Mesendoderm (in vitro differentiated cells): ENCODE measurements around the gene MFAP4.

Experiments used
- DNase-seq: peaks from one replicate; pipeline ENCODE4 v3.0.0; 2013
- H2AK5ac ChIP-seq: 2 replicates; pipeline ENCODE4 v1.6.1; 2013; ENCODE audit warnings: low read length, inconsistent platforms
- H2BK120ac ChIP-seq: 2 replicates; pipeline ENCODE4 v1.6.1; 2013; ENCODE audit warnings: low read depth, mild to moderate bottlenecking, low read length, moderate library complexity, mixed read lengths
- H2BK15ac ChIP-seq: replicated peaks from 2 replicates; pipeline ENCODE4 v1.6.1; 2013; ENCODE audit warnings: low read depth, mild to moderate bottlenecking, moderate library complexity
- H2BK5ac ChIP-seq: 2 replicates; pipeline ENCODE4 v1.6.1; 2013; ENCODE audit warnings: low read length, inconsistent platforms
- H3K18ac ChIP-seq: 2 replicates; pipeline ENCODE4 v1.6.1; 2013; ENCODE audit warnings: mild to moderate bottlenecking, low read length, mixed read lengths
- H3K23ac ChIP-seq: one replicate; pipeline ENCODE4 v1.6.1; 2013; ENCODE audit warnings: low read length
- H3K27ac ChIP-seq: 2 replicates; pipeline ENCODE4 v1.5.1; 2013; ENCODE audit warnings: low read depth, mild to moderate bottlenecking, inconsistent platforms, low read length, moderate library complexity
- H3K27me3 ChIP-seq: 2 replicates; pipeline ENCODE4 v1.6.1; 2013; ENCODE audit warnings: low read length, control low read depth, mild to moderate bottlenecking, inconsistent platforms; ENCODE audit not compliant: insufficient read depth, poor library complexity
- H3K36me3 ChIP-seq: 2 replicates; pipeline ENCODE4 v1.6.1; 2013; ENCODE audit warnings: low read length, inconsistent platforms; ENCODE audit not compliant: control insufficient read depth, insufficient read depth
- H3K4ac ChIP-seq: one replicate; pipeline ENCODE4 v1.6.1; 2013; ENCODE audit warnings: low read depth, mild to moderate bottlenecking, low read length, moderate library complexity
- H3K4me1 ChIP-seq: 2 replicates; pipeline ENCODE4 v1.6.1; 2013; ENCODE audit warnings: low read depth, low read length, inconsistent platforms; ENCODE audit not compliant: control insufficient read depth
- H3K4me2 ChIP-seq: 2 replicates; pipeline ENCODE4 v1.6.1; 2013; ENCODE audit warnings: low read length
- H3K4me3 ChIP-seq: 2 replicates; pipeline ENCODE4 v1.5.1; 2013; ENCODE audit warnings: mild to moderate bottlenecking, low read length
- H3K56ac ChIP-seq: one replicate; pipeline ENCODE4 v1.6.1; 2013; ENCODE audit warnings: low read length
- H3K79me1 ChIP-seq: 2 replicates; pipeline ENCODE4 v1.6.1; 2013; ENCODE audit warnings: low read length, inconsistent platforms
- H3K79me2 ChIP-seq: 2 replicates; pipeline ENCODE4 v1.6.1; 2013; ENCODE audit warnings: mild to moderate bottlenecking, low read length; ENCODE audit not compliant: control insufficient read depth, insufficient read depth
- H3K9ac ChIP-seq: 2 replicates; pipeline ENCODE4 v1.6.1; 2013; ENCODE audit warnings: low read length, inconsistent platforms
- H4K5ac ChIP-seq: one replicate; pipeline ENCODE4 v1.6.1; 2013; ENCODE audit warnings: low read length
- H4K8ac ChIP-seq: one replicate; pipeline ENCODE4 v1.6.1; 2013; ENCODE audit warnings: low read depth, mild to moderate bottlenecking, control low read depth, low read length, moderate library complexity
- WGBS: extraction: QIAGEN DNeasy Blood & Tissue Kit; methylation state at CpG from one replicate; pipeline ENCODE4 v1.1.7; 2013; ENCODE audit warnings: low lambda C conversion rate, missing lambda C conversion rate; ENCODE audit not compliant: insufficient coverage; ENCODE audit errors: extremely low coverage; 5-methylcytosine and 5-hydroxymethylcytosine counted together

Gene MFAP4

GRCh38 chr17:19348806-19349205, 38.2 kb downstream of the MFAP4 start:
- H3K79me1 ChIP-seq: no peaks in the 10 kb centered on the region
- H3K4ac ChIP-seq: no peak overlapping the region
- no peak for DNase-seq
- no peak overlapping the region for H3K27ac ChIP-seq
- H2BK5ac ChIP-seq: no peak overlapping the region
- H3K18ac ChIP-seq: no peak overlapping the region
- H3K4me1 ChIP-seq: no peaks in the 10 kb centered on the region
- no peaks in the 10 kb centered on the region for H3K27me3 ChIP-seq
- no CpG with 5 or more reads among the region's 9 CpGs for WGBS
- H4K5ac ChIP-seq: no peak overlapping the region
- H2BK15ac ChIP-seq: no peak overlapping the region
- no peak overlapping the region for H3K4me2 ChIP-seq
- no peak overlapping the region for H3K9ac ChIP-seq
- H3K23ac ChIP-seq: no peak overlapping the region
- H3K79me2 ChIP-seq: no peaks in the 10 kb centered on the region
- H2BK120ac ChIP-seq: no peak overlapping the region
- no peaks in the 10 kb centered on the region for H3K36me3 ChIP-seq
- H3K56ac ChIP-seq: no peak overlapping the region
- H3K4me3 ChIP-seq: no peak overlapping the region
- H2AK5ac ChIP-seq: no peak overlapping the region
- no peak overlapping the region for H4K8ac ChIP-seq

DNA sequence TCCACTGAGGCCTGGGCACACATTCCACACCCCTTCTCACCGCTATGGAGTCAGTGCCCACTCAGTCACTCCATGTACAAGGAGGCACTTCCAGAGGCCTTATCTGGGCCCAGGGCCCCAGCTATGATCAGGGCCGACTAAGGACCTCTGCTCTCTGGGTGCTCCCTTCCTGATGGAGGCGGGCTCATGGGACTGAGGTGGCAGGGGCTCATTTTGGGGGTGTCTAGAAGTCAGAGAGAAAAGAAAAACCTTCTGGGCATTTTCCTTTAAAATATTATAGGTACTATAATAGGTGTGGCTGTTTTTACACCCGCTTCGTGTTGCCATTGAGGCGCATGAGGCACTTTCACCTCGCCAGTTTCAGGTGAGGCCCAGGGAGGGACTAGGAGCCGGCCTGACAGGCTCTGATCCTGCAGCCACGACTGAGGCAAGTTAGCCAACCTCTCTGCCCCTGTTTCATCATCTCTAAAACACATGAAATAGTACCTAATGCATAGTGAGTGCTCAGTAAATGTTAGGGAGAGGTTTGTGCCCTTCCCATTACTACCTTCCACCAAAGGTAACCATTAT, 38.8 kb downstream of the MFAP4 start:
- Histone ChIP-seq H3K4me3 (no peak overlapping the region), H3K36me3 (no peaks in the 10 kb centered on the region), H3K18ac (no peak overlapping the region), H3K56ac (no peak overlapping the region), H3K4ac (no peak overlapping the region), H3K9ac (no peak overlapping the region), H3K4me1 (no peaks in the 10 kb centered on the region), H2AK5ac (no peak overlapping the region), H2BK120ac (no peak overlapping the region), H4K5ac (no peak overlapping the region), H3K27me3 (no peaks in the 10 kb centered on the region), H3K4me2 (no peak overlapping the region), H3K23ac (no peak overlapping the region), H4K8ac (no peak overlapping the region), H3K79me1 (no peaks in the 10 kb centered on the region), H2BK5ac (no peak overlapping the region), H3K27ac (no peak overlapping the region), H2BK15ac (no peak overlapping the region), H3K79me2 (no peaks in the 10 kb centered on the region)
- DNase-seq: no peak
- no CpG with 5 or more reads among the region's 9 CpGs for WGBS

DNA sequence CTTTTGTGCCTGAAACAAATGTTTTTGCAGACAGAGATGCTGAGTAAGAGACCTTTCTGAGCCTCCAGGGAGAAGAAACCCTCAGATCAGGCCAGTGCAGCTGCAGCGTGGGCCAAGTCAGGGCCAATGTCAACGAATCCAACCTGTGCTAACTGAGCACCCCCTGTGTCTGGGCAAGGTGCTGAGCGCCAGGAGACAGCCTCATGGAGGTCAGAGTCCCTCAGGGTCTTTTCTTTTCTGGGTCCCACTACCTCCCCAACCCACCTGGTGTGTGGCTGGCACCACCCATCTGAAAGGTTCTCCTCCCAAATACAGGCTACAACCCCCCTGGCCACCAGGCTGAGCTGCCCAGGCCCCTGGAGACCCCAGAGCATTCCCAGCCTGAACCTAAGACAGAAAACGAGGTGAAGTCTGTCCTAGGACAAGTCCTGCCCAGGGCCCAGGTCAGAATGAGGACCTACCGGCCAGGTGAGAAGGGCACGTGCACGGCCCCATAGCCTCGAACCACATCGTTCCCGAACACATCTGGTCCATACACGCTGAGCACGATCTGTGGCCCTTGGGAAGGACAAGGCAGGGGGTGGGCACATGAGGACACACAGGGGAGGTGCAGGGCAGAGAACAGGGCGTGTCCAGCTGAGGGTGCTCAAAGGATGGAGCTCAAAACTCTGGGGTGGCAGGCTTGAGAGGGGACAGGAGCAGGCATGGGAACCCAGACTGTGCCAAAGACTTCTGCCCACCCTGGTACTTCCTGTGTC, 39.5 kb downstream of the MFAP4 start:
- no peak overlapping the region for H4K5ac ChIP-seq
- no peak overlapping the region for H3K27ac ChIP-seq
- no peaks in the 10 kb centered on the region for H3K79me1 ChIP-seq
- no peak overlapping the region for H2AK5ac ChIP-seq
- H3K56ac ChIP-seq: no peak overlapping the region
- DNase-seq: no peak
- H3K79me2 ChIP-seq: no peaks in the 10 kb centered on the region
- H3K27me3 ChIP-seq: no peaks in the 10 kb centered on the region
- H3K36me3 ChIP-seq: no peaks in the 10 kb centered on the region
- H2BK120ac ChIP-seq: no peak overlapping the region
- H3K4ac ChIP-seq: no peak overlapping the region
- H3K4me3 ChIP-seq: no peak overlapping the region
- no peak overlapping the region for H3K9ac ChIP-seq
- no peak overlapping the region for H4K8ac ChIP-seq
- no peak overlapping the region for H2BK15ac ChIP-seq
- H3K23ac ChIP-seq: no peak overlapping the region
- whole genome bisulfite sequencing: no CpG with 5 or more reads among the region's 13 CpGs
- no peak overlapping the region for H2BK5ac ChIP-seq
- H3K4me2 ChIP-seq: no peak overlapping the region
- no peaks in the 10 kb centered on the region for H3K4me1 ChIP-seq
- no peak overlapping the region for H3K18ac ChIP-seq

- H3K23ac ChIP-seq: no peak overlapping the region
- H2AK5ac ChIP-seq: no peak overlapping the region
- H3K36me3 ChIP-seq: no peaks in the 10 kb centered on the region
- H3K4me2 ChIP-seq: no peak overlapping the region
- no peak overlapping the region for H4K5ac ChIP-seq
- H3K4ac ChIP-seq: no peak overlapping the region
- H2BK15ac ChIP-seq: no peak overlapping the region
- no peak overlapping the region for H2BK120ac ChIP-seq
- no peak overlapping the region for H3K9ac ChIP-seq
- no peak overlapping the region for H4K8ac ChIP-seq
- H2BK5ac ChIP-seq: no peak overlapping the region
- no peaks in the 10 kb centered on the region for H3K79me2 ChIP-seq
- no peak overlapping the region for H3K18ac ChIP-seq
- no peaks in the 10 kb centered on the region for H3K79me1 ChIP-seq
- no peaks in the 10 kb centered on the region for H3K27me3 ChIP-seq
- DNase-seq: no peak
- H3K56ac ChIP-seq: no peak overlapping the region
- H3K4me1 ChIP-seq: no peaks in the 10 kb centered on the region
- H3K27ac ChIP-seq: no peak overlapping the region
- no CpG with 5 or more reads among the region's 19 CpGs for WGBS
- H3K4me3 ChIP-seq: no peak overlapping the region
Measured at GRCh38 chr17:19346351-19347255, 40.4 kb downstream of the MFAP4 start.

GRCh38 chr17:19345486-19346350, 41.3 kb downstream of the MFAP4 start:
- H2BK120ac ChIP-seq: no peak overlapping the region
- H3K18ac ChIP-seq: no peak overlapping the region
- H3K27ac ChIP-seq: no peak overlapping the region
- no CpG with 5 or more reads among the region's 13 CpGs for whole genome bisulfite sequencing
- H3K27me3 ChIP-seq: no peaks in the 10 kb centered on the region
- H3K23ac ChIP-seq: no peak overlapping the region
- no peaks in the 10 kb centered on the region for H3K36me3 ChIP-seq
- H3K4me3 ChIP-seq: no peak overlapping the region
- no peak for DNase-seq
- no peak overlapping the region for H2BK15ac ChIP-seq
- no peak overlapping the region for H3K9ac ChIP-seq
- no peak overlapping the region for H2BK5ac ChIP-seq
- H3K79me2 ChIP-seq: no peaks in the 10 kb centered on the region
- H3K79me1 ChIP-seq: no peaks in the 10 kb centered on the region
- H3K4me2 ChIP-seq: no peak overlapping the region
- no peak overlapping the region for H3K4ac ChIP-seq
- H3K56ac ChIP-seq: no peak overlapping the region
- H2AK5ac ChIP-seq: no peak overlapping the region
- no peak overlapping the region for H4K5ac ChIP-seq
- H4K8ac ChIP-seq: no peak overlapping the region
- H3K4me1 ChIP-seq: no peaks in the 10 kb centered on the region
